NB4 (cell line): Measurements from ENCODE around the gene CXXC1.
A peak's percentile ranks its signal among the peaks of the same experiment; 100 is the strongest.

Experiments used
- DNase-seq: peaks from one replicate; pipeline ENCODE4 v3.0.0; 2010; ENCODE audit warnings: low read depth
- H3K4me3 ChIP-seq: one replicate; pipeline ENCODE4 v1.5.1; 2011; ENCODE audit warnings: mild to moderate bottlenecking, low read depth, low read length, moderate library complexity
- CTCF ChIP-seq: IDR thresholded peaks from one replicate; pipeline ENCODE4 v1.5.1; 2012; ENCODE audit warnings: low read depth, low read length
- MAX ChIP-seq: IDR thresholded peaks from 2 replicates; pipeline ENCODE4 v1.6.1; 2011; ENCODE audit warnings: low read depth, low read length
- MYC ChIP-seq: IDR thresholded peaks from 2 replicates; pipeline ENCODE4 v1.6.1; 2011; ENCODE audit warnings: low read depth, low read length
- POLR2A ChIP-seq: IDR thresholded peaks from 2 replicates; pipeline ENCODE4 v1.6.1; 2011; ENCODE audit warnings: mild to moderate bottlenecking; ENCODE audit not compliant: insufficient read length; ENCODE audit errors: extremely low read depth

The CXXC1 gene

GRCh38 chr18:50315100-50315871 lies 27.8 kb upstream of the CXXC1 start:
- H3K4me3 ChIP-seq = no peak overlapping the region
- no peak for DNase-seq
- TF ChIP-seq POLR2A (no peak), CTCF (no peak), MYC (no peak), MAX (no peak)

GRCh38 chr18:50313873-50314460 lies 26.5 kb upstream of the CXXC1 start:
- TF ChIP-seq POLR2A (no peak), MAX (no peak), CTCF (no peak), MYC (no peak)
- H3K4me3 ChIP-seq = no peak overlapping the region
- DNase-seq = no peak

- TF ChIP-seq CTCF (no peak), POLR2A (no peak), MAX (no peak), MYC (no peak)
- no peak for DNase-seq
- H3K4me3 ChIP-seq = no peak overlapping the region
These were observed 25.6 kb upstream of the CXXC1 start for GRCh38 chr18:50313031-50313607.

- no peak for DNase-seq
- no peak overlapping the region for H3K4me3 ChIP-seq
- TF ChIP-seq CTCF (no peak), MYC (no peak), POLR2A (no peak), MAX (no peak)
These were observed 25.0 kb upstream of the CXXC1 start for GRCh38 chr18:50312296-50313030.

GRCh38 chr18:50311650-50312049 lies 24.2 kb upstream of the CXXC1 start:
- peak; percentile 25 for DNase-seq
- TF ChIP-seq CTCF (no peak), POLR2A (no peak), MAX (no peak)

More at GRCh38 chr18:50311650-50312049, 24.2 kb upstream of the CXXC1 start:
- no peak overlapping the region for H3K4me3 ChIP-seq
